MG63 (cell line): ENCODE data around the gene SMOC2. TPM values are rescaled to one million over a fixed set of nuclear protein-coding genes. Genes with fewer than 3 reads are reported as not detected.
"Not testable (repeated sequence)": the region's sequence is repeated elsewhere in the genome, so short reads cannot be mapped to it uniquely, and the experiment has no call there.

ENCODE experiments used
- DNase-seq: peaks from one replicate; pipeline ENCODE4 v3.0.0-alpha.2; 2020
- H3K27me3 ChIP-seq: fragments of 250-450 bp; sonication (Bioruptor Pico); 2 replicates; pipeline ENCODE4 v1.5.1; 2020; ENCODE audit warnings: mild to moderate bottlenecking, moderate library complexity
- H3K36me3 ChIP-seq: fragments of 250-450 bp; sonication (Bioruptor Pico); 2 replicates; pipeline ENCODE4 v1.5.1; 2020; ENCODE audit warnings: mild to moderate bottlenecking, moderate library complexity
- H3K4me3 ChIP-seq: fragments of 250-450 bp; sonication (Bioruptor Pico); 2 replicates; pipeline ENCODE4 v1.5.1; 2020; ENCODE audit warnings: mild to moderate bottlenecking, moderate library complexity
- H3K9me3 ChIP-seq: fragments of 250-450 bp; sonication (Bioruptor Pico); 2 replicates; pipeline ENCODE4 v1.5.1; 2020; ENCODE audit warnings: mild to moderate bottlenecking, moderate library complexity
- total RNA-seq: library from RNA; depleted of rRNA; stranded (reverse); fragments of >200 nt; shearing (Covaris generic); gene quantifications from 2 replicates; pipeline ENCODE4 v1.2.3, GENCODE V29; 2014; ENCODE audit warnings: low replicate concordance

SMOC2 gene
- total RNA-seq, 1 experiment from 2014 or later: not detected

DNA sequence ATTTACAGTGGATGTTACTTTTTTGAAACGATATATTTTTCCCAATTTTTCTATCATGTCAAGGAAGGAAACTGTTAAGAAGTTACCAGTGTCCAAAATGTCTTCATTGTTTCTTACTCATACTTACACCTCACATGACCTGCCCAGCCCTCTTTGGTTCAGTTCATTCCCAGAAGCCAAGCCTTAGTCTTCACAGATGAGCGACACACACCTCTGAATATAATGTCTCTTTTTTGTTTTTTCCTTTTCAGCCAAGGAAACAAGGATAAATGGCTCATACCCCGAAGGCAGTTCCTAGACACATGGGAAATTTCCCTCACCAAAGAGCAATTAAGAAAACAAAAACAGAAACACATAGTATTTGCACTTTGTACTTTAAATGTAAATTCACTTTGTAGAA is 225.2 kb downstream of the SMOC2 start:
- no peaks in the 10 kb centered on the region for H3K9me3 ChIP-seq
- H3K36me3 ChIP-seq: no peaks in the 10 kb centered on the region
- H3K27me3 ChIP-seq: no peaks in the 10 kb centered on the region
- no peak for DNase-seq
- no peak overlapping the region for H3K4me3 ChIP-seq

DNA sequence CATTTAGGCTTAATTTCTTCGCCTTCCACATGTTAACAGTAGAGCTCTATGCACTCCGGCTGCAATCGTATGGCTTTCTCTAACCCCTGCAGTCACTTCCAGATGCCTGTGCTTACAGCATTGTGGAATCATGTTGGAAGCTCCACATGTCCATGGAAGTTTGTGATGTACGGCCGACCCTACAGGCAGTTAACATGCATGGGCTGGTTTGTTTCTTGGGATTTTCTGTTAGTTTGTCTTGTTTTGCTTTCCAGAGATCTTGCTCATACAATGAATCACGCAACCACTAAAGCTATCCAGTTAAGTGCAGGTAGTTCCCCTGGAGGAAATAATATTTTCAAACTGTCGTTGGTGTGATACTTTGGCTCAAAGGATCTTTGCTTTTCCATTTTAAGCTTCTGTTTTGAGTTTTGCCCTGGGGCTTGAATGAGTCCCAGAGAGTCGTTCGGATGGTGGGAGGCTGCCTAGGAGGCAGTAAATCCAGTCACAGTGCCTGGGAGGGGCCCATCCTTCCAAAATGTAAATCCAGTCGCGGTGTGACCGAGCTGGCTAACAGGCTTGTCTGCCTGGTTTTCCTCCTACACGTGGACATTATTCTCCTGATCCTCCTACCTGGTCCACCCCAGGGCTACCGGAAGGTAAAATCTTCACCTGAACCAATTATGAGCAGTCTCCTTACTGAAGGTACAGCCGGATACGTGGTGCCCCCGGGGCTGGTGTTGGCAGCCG is 225.9 kb downstream of the SMOC2 start:
- Histone ChIP-seq H3K36me3 (no peaks in the 10 kb centered on the region), H3K27me3 (no peaks in the 10 kb centered on the region), H3K4me3 (no peak overlapping the region), H3K9me3 (no peaks in the 10 kb centered on the region)
- DNase-seq: no peak

DNA sequence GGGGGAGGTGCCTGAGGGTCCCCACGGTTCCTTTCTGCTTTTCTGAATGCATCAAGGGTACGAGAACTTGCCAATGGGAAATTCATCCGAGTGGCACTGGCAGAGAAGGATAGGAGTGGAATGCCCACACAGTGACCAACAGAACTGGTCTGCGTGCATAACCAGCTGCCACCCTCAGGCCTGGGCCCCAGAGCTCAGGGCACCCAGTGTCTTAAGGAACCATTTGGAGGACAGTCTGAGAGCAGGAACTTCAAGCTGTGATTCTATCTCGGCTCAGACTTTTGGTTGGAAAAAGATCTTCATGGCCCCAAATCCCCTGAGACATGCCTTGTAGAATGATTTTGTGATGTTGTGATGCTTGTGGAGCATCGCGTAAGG is 226.4 kb downstream of the SMOC2 start:
- Histone ChIP-seq H3K36me3 (no peaks in the 10 kb centered on the region), H3K4me3 (no peak overlapping the region), H3K27me3 (no peaks in the 10 kb centered on the region), H3K9me3 (no peaks in the 10 kb centered on the region)
- DNase-seq: no peak

DNA sequence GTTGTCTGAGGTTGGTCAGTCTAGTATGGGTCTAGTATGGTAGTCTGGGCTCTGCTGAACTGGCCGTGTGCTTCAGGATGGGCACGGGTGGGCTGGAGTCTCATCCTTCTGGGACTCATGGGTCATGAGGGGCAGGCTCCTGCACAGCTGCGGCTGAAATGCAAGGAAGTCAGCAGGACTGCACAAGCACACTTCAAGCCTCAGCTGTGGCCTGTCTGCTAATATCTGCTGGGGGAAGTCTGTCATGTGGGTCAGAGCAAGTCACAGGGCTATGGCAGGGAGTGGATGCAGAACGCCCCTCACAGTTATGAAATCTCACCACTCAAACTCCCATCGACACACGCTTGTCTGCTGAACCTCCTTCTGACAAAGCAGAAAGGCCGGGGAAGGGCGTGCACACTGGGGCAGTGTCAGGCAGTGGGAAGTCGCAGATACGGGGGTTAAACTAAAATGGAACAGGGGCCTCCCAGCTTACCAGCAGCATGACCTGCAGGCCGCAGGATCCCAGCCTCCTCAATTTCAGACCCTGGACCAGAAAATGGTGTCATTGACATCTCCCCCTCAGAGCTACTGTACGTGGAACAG is 229.5 kb downstream of the SMOC2 start:
- DNase-seq: no peak
- H3K4me3 ChIP-seq: no peak overlapping the region
- no peaks in the 10 kb centered on the region for H3K36me3 ChIP-seq
- H3K9me3 ChIP-seq: no peaks in the 10 kb centered on the region
- H3K27me3 ChIP-seq: no peaks in the 10 kb centered on the region

DNA sequence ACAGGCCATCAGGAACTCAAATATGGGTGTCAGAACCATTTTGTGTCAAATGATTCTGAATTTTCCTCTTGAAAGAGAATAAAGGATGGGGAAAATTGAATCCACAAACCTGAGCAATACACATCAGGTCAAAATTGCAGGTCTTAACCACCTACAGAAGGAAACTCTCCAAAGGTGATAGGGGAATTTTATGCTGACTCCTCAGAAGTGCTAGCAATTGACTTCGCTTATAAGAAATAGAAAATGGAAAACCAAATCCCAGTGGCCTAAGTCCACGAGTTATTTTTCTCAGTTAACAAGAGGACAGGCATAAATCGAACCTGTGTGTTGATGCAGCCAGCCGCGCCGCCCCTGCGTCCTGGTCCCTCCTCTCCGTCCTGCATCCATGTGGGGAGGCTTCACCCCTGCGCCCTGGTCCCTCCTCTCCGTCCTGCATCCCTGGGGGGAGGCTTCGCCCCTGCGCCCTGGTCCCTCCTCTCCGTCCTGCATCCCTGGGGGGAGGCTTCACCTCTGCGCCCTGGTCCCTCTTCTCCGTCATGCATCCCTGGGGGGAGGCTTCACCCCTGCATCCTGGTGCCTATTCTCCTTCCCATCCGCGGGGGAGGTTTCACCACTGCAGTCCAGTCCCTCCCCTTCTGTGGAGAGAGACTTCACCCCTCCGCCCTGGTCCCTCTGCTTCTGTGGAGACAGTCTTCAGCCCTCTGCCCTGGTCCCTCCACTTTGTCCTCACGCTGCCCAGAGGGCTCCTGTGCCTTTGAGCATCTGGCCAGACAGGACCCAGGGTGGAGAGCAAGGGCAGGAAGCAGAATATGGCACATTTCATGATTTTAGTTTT is 230.3 kb downstream of the SMOC2 start:
- Histone ChIP-seq H3K4me3 (no peak overlapping the region), H3K27me3 (no peaks in the 10 kb centered on the region), H3K9me3 (no peaks in the 10 kb centered on the region), H3K36me3 (no peaks in the 10 kb centered on the region)
- no peak for DNase-seq

DNA sequence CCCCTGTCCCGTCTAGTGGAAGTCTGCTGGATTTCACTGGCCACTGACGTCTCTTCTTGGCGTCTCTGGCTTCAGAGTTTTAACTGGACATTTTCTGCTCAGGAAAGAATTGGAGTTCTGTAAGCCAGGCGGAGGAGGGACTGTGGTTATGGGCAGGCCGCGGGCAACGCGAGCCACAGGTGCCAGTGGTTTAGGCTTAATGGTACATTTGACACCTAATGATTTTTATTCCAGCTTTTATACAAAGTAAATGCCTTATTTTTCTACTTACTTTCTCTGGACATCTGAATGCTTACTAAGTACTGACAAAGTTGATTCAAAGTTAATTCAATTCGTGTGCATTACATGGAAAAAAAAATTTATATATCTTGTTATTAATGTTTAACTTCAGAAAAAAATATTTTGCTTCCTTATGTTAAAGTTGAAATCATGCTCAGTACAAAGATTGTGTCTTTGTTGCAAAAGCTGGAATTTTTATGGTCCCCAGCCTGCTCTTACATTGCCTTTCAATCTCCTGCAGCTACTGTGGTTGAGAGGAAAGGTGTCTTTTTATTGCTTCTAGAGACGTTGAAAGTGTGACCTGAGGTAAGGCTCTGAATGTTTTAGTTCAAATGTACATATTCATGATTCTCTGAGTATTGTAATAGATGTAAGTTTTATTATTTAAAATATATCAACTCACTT is 231.0 kb downstream of the SMOC2 start:
- Histone ChIP-seq H3K4me3 (no peak overlapping the region), H3K27me3 (no peaks in the 10 kb centered on the region), H3K36me3 (no peaks in the 10 kb centered on the region), H3K9me3 (no peaks in the 10 kb centered on the region)
- no peak for DNase-seq

DNA sequence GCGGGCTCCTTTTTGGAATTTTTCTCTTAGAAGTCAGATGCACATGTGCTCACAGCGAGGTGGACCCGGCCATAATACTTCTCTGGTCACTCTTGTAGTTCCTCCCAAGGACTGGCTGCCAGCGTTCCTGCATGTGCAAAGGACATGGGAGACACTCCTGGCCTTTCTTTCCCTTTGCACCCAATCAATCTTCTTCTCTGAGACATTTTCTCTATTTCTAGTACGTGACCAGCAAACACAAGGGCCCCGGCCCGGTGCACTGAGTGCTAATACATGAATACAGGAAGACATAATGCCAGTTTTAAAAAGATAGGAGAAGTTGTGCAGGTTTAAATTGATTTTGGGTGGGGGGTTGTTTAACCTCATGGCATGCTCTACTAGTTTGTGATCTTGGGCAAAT is 233.6 kb downstream of the SMOC2 start:
- H3K27me3 ChIP-seq: no peaks in the 10 kb centered on the region
- DNase-seq: no peak
- H3K9me3 ChIP-seq: no peaks in the 10 kb centered on the region
- H3K4me3 ChIP-seq: no peak overlapping the region
- H3K36me3 ChIP-seq: no peaks in the 10 kb centered on the region

DNA sequence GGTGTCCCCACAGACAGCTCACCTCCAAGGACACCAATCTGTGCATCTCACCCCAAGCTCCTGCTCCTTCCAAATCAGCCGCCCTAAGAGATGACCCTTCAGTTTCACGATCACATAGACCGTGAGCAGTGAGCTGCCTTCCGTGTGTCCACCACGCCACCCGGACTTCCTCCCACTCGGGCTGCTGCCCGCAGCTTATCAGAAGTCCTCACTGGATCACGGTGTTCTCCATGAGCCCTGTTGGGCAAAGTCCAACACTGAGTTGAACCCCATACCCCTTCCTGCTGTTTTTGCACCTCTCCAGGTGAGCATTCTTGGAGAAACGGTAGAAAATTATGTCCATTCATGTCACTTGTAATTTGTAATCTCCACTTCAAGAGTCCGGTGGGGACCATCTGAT is 234.4 kb downstream of the SMOC2 start:
- no peaks in the 10 kb centered on the region for H3K9me3 ChIP-seq
- H3K27me3 ChIP-seq: no peaks in the 10 kb centered on the region
- DNase-seq: no peak
- no peak overlapping the region for H3K4me3 ChIP-seq
- H3K36me3 ChIP-seq: no peaks in the 10 kb centered on the region

DNA sequence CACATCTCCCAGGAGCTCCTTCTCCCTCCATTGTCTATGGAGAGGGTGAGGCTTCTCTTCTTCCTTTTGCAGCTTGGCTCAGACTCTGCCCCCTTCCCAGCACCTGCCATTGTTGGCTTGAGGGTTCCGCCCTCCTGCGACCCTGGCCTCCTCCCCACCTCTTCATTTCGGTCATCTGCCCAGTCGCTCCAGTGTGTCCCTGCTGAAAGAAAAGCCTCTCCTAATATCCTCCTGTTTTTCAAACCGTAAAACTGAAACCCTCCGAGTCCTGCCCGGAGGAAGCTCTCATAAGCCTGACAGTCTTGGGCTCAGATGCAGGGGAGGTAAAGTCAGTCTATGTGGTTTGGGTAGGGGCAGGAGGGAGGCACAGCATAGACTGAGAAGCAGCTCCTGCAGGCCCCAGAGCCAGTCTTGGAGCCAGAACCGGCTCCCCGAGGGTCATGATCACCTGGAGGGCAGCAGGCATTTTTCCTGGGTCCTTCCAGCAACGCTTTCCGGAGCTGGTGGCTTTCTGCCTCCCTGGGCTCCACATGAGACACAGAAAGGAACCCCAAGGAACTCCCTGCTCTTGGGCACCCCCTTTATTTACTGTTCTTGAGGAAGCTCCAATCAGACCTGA is 235.1 kb downstream of the SMOC2 start:
- Histone ChIP-seq H3K27me3 (no peaks in the 10 kb centered on the region), H3K36me3 (no peaks in the 10 kb centered on the region), H3K9me3 (no peaks in the 10 kb centered on the region), H3K4me3 (no peak overlapping the region)
- no peak for DNase-seq

DNA sequence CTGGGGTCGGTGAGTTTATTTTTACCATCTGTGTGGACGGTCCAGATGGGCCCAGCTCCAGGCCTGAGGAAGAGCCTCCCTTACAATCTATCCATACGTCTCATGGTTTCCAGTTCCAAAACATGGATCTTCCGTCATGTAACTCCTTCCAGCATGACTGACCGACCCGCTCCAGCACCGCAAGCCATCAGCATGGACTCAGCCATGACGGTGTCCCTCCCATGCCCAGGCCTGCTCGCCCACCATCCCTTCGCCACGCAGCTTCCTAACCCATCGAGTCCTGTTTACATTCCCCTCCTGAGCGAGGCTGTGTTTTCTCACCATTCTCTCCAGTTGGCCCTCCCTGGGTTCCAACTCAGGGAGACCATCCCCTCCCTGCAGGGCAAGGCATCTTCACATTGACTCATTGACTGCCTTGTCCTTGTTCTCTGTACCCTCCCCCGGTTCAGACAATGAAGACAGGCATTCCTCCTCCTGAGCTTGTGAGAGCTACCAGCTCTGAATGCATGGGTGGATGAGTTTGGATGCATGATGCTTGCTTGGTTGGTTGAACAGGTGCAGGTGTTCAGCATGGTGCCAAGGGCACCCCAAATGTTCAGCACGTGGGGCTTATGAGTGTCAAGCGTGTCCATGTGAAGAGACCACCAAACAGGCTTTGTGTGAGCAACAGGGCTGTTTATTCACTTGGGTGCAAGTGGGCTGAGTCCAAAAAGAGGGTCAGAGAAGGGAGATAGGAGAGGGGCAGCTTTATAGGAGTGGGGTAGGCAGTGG is 235.8 kb downstream of the SMOC2 start:
- no peak overlapping the region for H3K4me3 ChIP-seq
- H3K27me3 ChIP-seq: no peaks in the 10 kb centered on the region
- H3K9me3 ChIP-seq: no peaks in the 10 kb centered on the region
- no peaks in the 10 kb centered on the region for H3K36me3 ChIP-seq
- DNase-seq: no peak

DNA sequence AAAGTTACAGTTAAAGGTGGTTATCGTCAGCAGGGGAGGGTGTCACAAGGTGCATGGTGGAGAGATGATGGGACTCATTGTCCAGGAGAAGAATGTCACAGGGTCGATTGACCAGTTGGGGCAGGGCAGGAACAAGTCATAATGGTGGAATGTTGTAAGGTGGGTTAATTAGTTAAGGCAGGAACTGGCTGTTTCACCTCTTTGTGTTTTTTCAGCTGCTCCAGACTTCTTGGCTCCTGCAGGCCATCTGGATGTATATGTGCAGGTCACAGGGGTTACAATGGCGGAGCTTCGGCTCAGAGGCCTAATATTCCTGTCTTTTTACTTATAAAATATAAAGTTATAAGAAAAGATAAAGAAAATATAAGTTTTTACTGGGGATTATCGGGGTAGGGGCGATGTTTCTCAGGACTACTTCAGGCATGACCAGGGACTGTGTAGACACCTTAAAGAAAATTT is 236.4 kb downstream of the SMOC2 start:
- H3K4me3 ChIP-seq, H3K27me3 ChIP-seq, DNase-seq, H3K36me3 ChIP-seq, H3K9me3 ChIP-seq: not testable (repeated sequence)

DNA sequence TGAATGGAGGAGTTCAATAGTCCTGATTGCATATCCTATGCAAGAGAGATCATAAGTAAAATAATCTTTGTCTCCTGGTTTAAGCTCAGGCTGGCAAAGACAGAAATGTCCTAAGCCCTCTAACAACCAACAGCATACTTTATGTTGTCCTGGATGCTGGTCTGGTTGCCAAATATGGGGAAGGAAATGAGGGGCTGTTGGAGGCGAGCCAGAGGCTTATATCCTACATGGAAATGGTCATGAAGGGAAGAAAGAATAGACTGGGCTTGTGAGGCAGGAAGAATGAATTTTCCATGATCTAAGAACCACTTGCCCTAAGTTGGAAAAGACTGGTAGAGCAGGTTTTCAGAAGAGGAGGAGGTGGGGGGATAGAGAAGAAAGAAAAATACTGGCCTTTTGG is 237.1 kb downstream of the SMOC2 start:
- DNase-seq: no peak
- H3K27me3 ChIP-seq: no peaks in the 10 kb centered on the region
- H3K4me3 ChIP-seq: no peak overlapping the region
- H3K9me3 ChIP-seq: no peaks in the 10 kb centered on the region
- H3K36me3 ChIP-seq: no peaks in the 10 kb centered on the region

DNA sequence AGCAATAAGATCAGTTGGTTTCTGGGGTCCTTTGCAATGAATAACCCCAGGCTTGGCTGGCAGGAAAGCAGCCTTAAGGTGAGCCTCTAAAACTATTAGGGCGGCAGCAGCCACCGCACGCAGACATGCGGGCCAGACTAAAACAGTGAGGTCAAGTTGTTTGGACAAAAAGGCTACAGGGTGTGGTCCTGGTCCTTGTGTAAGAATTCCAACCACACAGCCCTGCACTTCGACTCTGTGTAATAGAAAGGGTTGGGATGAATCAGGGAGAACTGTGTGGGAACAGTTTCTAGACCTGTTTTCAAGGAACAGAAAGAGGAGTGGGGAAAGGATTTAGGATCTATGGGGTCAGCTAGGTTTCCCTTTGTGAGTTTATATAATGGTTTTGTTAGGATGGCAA is 237.6 kb downstream of the SMOC2 start:
- Histone ChIP-seq H3K9me3 (no peaks in the 10 kb centered on the region), H3K4me3 (no peak overlapping the region), H3K27me3 (no peaks in the 10 kb centered on the region), H3K36me3 (no peaks in the 10 kb centered on the region)
- DNase-seq: no peak

DNA sequence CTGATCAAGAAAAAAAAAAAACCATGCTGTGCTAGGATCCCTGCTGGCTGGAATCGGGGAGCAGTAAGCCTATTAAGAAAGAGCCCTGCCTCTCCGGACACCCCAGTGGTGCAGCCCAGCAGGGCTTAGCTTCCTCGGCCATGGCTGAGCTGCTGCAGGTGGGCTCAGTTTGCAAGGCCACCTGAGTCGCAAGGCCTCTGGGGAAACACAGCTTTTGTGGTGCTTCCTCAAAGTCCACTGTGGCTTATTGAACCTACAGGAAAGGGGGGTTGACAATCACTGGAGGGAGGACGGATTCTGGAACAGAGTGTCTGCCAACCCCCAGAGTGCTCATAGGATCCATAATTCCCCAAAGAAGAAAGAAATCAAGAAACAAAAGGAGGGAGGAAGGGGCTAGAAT is 240.8 kb downstream of the SMOC2 start:
- DNase-seq: no peak
- no peaks in the 10 kb centered on the region for H3K9me3 ChIP-seq

DNA sequence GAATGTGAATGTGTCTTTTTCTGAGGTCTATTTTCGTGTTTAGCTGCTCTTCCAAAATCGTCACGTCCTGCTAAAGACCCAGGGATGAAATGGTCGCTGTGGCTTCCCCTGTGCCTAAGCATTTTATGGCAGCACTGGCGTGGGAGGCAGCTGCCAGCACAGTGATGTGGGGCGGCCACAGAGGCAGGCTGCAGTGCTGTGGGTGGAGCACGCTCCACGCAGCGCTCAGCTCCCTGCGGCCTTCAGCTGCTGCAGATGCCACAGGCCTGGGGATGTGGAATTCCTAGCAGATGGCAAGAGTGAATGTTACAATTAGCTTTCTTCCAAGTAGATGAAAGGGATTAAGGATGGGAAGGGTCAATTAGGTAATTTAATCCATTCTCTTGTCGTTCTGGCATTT is 242.6 kb downstream of the SMOC2 start:
- no peaks in the 10 kb centered on the region for H3K36me3 ChIP-seq
- no peak overlapping the region for H3K4me3 ChIP-seq
- H3K9me3 ChIP-seq: no peaks in the 10 kb centered on the region
- no peaks in the 10 kb centered on the region for H3K27me3 ChIP-seq
- DNase-seq: no peak

More for the DNA sequence above, 240.8 kb downstream of the SMOC2 start:
- no peaks in the 10 kb centered on the region for H3K27me3 ChIP-seq
- no peaks in the 10 kb centered on the region for H3K36me3 ChIP-seq
- no peak overlapping the region for H3K4me3 ChIP-seq

DNA sequence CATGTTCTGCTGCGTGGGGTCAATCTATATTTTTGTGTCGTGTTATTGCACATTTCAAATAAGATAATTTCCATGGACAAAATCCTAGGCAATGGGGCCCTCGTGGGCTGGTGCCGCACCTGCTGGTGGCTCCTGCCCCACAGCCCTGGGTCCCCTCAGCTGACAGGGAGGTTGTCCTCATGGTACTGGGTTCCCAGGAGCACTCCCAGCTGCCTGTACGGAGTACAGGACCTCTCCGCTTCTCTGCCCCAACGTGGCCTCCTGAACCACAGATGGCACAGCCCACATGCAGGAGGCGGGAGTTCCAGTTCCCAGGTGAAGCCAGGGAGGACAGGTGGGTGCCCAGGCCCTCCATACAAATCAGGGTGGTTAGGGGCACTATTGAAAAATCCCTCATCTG is 243.5 kb downstream of the SMOC2 start:
- Histone ChIP-seq H3K36me3 (no peaks in the 10 kb centered on the region), H3K27me3 (no peaks in the 10 kb centered on the region), H3K9me3 (no peaks in the 10 kb centered on the region), H3K4me3 (no peak overlapping the region)
- DNase-seq: no peak
